ENCODE results near the gene PACRG.

Gene PACRG

DNA sequence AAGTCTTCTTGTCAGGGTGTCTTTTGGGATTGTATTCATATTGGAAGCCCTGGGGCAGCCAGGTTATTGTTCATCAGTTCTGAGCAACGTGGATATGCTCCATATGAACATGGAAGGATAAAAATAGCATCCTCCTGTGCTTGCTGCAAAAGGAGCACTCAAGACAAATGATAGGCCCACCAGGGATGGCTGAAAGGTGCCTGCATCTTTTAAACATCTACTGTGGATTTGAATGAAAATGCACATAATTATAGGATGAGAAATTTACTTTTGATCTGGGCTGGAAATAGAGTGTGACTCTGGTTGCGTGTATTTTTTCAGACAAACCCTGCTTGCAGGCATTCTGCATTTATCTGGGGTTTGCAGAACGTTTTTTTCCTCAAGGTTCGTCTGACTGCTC lies 299.1 kb downstream of the PACRG start:
- no peak overlapping the region for H3K4me3 ChIP-seq (ENCODE audit: low read depth, low read length)
- DNase-seq (ENCODE audit: low read depth), result no peak
- TF ChIP-seq, protein P1, sequence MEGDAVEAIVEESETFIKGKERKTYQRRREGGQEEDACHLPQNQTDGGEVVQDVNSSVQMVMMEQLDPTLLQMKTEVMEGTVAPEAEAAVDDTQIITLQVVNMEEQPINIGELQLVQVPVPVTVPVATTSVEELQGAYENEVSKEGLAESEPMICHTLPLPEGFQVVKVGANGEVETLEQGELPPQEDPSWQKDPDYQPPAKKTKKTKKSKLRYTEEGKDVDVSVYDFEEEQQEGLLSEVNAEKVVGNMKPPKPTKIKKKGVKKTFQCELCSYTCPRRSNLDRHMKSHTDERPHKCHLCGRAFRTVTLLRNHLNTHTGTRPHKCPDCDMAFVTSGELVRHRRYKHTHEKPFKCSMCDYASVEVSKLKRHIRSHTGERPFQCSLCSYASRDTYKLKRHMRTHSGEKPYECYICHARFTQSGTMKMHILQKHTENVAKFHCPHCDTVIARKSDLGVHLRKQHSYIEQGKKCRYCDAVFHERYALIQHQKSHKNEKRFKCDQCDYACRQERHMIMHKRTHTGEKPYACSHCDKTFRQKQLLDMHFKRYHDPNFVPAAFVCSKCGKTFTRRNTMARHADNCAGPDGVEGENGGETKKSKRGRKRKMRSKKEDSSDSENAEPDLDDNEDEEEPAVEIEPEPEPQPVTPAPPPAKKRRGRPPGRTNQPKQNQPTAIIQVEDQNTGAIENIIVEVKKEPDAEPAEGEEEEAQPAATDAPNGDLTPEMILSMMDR (IDR thresholded peaks at IDR 0.05; ENCODE audit: insufficient read depth, low read depth, low read length, missing control alignments), result no peak

DNA sequence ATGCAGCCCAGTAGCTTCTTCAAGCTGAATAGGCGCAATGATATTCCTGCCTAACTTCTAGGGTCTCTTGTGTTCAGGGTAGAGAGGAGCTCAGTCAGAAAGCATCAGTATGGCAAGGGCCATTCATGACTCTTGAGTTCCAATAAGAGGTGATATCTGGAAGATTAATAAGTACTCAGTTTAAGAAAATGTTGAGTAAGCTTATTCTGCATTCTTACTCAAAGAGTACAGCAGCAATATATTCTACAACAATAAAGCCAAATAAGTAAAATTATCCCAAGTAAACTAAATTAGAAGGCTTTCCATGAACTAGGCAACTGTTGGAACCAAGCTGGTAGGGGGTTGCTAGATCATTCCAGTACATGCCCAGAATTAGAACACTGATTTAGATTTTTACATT lies 303.2 kb downstream of the PACRG start:
- no peak overlapping the region for H3K4me3 ChIP-seq (ENCODE audit: low read depth, low read length)
- DNase-seq (ENCODE audit: low read depth), result no peak
- TF ChIP-seq, protein P1 (IDR thresholded peaks at IDR 0.05; ENCODE audit: insufficient read depth, low read depth, low read length, missing control alignments), result no peak

DNA sequence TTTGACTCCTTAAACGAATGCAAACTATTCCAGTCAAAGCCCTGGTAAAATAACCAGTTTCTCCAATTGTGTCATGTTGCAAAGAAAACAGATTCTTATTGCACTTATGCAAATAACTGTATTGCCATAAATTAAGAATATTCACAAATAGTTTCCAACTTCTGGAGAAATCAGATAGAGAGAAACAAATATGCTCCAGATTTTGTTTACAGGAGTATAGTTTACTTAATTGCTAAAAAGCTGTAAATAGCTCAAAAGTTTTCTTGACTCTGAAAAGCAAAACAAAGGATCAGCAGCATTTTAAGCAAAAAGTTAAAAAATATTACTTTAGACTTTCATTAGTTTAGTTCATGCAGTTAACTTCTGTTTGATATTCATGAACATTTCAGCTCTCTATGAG lies 304.2 kb downstream of the PACRG start:
- no peak overlapping the region for H3K4me3 ChIP-seq (ENCODE audit: low read depth, low read length)
- TF ChIP-seq, protein P1 (IDR thresholded peaks at IDR 0.05; ENCODE audit: insufficient read depth, low read depth, low read length, missing control alignments), result no peak
- DNase-seq (ENCODE audit: low read depth), result no peak

DNA sequence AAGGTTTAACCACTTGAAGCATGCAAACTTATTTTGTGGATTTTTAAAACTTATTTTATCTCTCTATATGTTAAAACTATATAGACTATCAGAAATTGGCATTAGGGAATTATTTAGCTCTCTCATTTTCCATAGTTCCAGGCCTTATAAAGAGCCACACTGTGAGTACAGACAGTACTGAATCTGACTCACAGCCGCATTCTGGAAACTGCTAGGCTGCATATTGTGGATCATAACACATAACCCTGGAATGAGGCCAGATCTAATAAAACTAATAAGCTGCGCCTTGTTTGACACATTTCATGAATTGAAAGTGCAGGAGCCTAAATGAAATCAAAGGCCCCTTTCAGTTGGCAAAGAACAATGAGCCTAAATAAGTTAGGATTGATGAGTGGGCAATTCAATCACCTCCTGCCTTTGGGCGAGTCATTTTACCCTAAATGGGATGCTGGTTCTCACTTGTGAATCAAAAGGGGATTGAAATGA lies 308.4 kb downstream of the PACRG start:
- no peak for DNase-seq (ENCODE audit: low read depth)
- no peak overlapping the region for H3K4me3 ChIP-seq (ENCODE audit: low read depth, low read length)
- TF ChIP-seq, protein P1 (IDR thresholded peaks at IDR 0.05; ENCODE audit: insufficient read depth, low read depth, low read length, missing control alignments), result no peak

DNA sequence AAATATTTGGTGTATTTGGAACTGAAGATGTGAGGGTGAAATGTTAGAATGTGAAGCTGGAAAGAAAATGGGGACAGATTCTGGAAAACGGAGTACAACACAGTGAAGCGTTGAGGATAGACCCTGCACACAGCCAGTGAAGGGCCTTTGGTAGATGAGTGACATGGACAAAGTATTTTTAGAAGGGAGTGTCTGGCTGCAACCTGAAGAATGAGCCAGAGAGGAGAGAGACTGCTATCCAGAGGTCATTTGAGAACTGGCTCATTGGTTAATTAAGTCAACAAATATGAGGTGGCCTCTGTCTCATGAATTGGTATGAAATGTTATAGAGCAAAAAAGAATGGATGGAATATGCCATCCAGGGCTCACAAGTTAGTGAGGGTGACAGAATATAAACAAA lies 310.5 kb downstream of the PACRG start:
- no peak overlapping the region for H3K4me3 ChIP-seq (ENCODE audit: low read depth, low read length)
- DNase-seq (ENCODE audit: low read depth), result no peak
- TF ChIP-seq, protein P1 (IDR thresholded peaks at IDR 0.05; ENCODE audit: insufficient read depth, low read depth, low read length, missing control alignments), result no peak

DNA sequence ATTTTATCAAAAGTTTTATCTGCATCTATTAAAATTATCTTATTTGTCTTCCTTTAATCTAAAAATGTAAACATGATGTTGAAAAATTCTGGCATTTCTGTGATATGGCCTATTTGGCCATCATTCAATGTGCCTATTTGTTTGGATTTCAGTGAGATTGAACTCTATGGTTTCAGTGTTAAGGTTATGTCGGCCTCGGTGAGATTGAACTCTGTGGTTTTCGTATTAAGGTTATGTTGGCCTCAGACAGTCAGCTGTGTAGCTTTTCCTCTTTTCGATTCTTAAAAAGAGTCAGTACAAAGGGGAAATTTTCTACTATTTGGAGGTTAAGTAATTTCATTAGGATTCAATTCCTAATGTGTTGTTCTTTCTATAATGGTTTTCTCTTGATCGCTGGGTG lies 320.6 kb downstream of the PACRG start:
- no peak overlapping the region for H3K4me3 ChIP-seq (ENCODE audit: low read depth, low read length)
- DNase-seq (ENCODE audit: low read depth), result no peak
- TF ChIP-seq, protein P1 (IDR thresholded peaks at IDR 0.05; ENCODE audit: insufficient read depth, low read depth, low read length, missing control alignments), result no peak

DNA sequence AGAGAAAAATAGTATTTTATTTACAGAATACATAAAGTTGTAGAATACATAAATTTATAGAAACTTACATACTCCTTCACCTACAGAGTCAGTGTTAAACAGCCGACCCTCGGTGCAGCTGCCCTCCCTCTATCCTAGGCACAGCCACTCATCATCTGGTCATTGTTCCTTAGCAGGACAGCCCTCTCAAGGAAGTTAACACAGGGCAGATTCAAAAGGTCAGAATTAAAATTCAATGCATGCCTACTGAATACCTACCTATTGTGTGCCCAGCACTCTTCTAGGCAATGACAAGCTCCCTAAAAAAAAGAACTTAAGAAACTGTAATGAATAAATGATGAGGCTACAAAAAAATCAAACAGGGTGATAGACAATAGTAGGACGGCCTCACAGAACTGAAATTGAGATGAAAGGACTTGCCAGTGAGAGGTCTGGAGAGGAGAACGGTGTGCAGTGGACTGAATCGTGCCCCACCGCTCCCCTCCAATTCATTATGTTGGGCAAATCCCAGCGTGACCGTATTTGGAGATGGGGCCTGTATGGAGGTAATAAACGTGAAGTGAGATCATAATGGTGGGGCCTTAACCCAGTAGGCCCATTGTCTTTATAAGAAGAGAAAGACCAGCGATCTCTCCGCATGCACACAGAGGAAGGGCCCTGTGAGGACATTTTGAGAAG lies 326.0 kb downstream of the PACRG start:
- H3K4me3 ChIP-seq (ENCODE audit: low read depth, low read length), result no peak overlapping the region
- TF ChIP-seq, protein P1 (IDR thresholded peaks at IDR 0.05; ENCODE audit: insufficient read depth, low read depth, low read length, missing control alignments), result no peak
- no peak for DNase-seq (ENCODE audit: low read depth)
